ENCODE measurements around the gene NETO2.
A peak's percentile ranks its signal among the peaks of the same experiment; 100 is the strongest.
"Not testable (repeated sequence)": the region's sequence is repeated elsewhere in the genome, so short reads cannot be mapped to it uniquely, and the experiment has no call there.

Gene NETO2

GRCh38 chr16:47132308-47132707, 11.4 kb downstream of the NETO2 start:
- no peak for DNase-seq

GRCh38 chr16:47129755-47130435, 13.8 kb downstream of the NETO2 start:
- no peak for DNase-seq

GRCh38 chr16:47127541-47127940, 16.2 kb downstream of the NETO2 start:
- no peak for DNase-seq

- DNase-seq: no peak
Measured at GRCh38 chr16:47125757-47126156, 18.0 kb downstream of the NETO2 start.

- DNase-seq: no peak
Measured at GRCh38 chr16:47113130-47113529, 30.6 kb downstream of the NETO2 start.

GRCh38 chr16:47110939-47111338, 32.8 kb downstream of the NETO2 start:
- DNase-seq: peak; percentile 26

- DNase-seq: no peak
Measured at GRCh38 chr16:47109361-47109760, 34.4 kb downstream of the NETO2 start.

- DNase-seq: not testable (repeated sequence)
Measured at GRCh38 chr16:47102921-47103320, 40.8 kb downstream of the NETO2 start.

GRCh38 chr16:47097154-47097553, 46.6 kb downstream of the NETO2 start:
- not testable (repeated sequence) for DNase-seq

- DNase-seq: no peak
Measured at GRCh38 chr16:47096297-47096696, 47.4 kb downstream of the NETO2 start.

GRCh38 chr16:47084198-47084597, 59.5 kb downstream of the NETO2 start:
- DNase-seq: no peak

GRCh38 chr16:47082099-47082865, 61.5 kb downstream of the NETO2 start:
- no peak for DNase-seq

- no peak for DNase-seq
Measured at GRCh38 chr16:47081115-47081514, 62.6 kb downstream of the NETO2 start.

- no peak for DNase-seq
Measured at GRCh38 chr16:47079860-47080259, 63.9 kb downstream of the NETO2 start.

GRCh38 chr16:47073223-47074155, 70.3 kb downstream of the NETO2 start:
- DNase-seq: no peak

- DNase-seq: no peak
Measured at GRCh38 chr16:47072158-47072557, 71.6 kb downstream of the NETO2 start.

GRCh38 chr16:47069841-47070584, 73.7 kb downstream of the NETO2 start:
- no peak for DNase-seq

GRCh38 chr16:47069313-47069712, 74.4 kb downstream of the NETO2 start:
- no peak for DNase-seq

GRCh38 chr16:47067203-47067602, 76.5 kb downstream of the NETO2 start:
- DNase-seq: no peak

GRCh38 chr16:47065766-47066688, 77.7 kb downstream of the NETO2 start:
- DNase-seq: no peak

- DNase-seq: peak; percentile 12
Measured at GRCh38 chr16:47064775-47065174, 79.0 kb downstream of the NETO2 start.

All from DMS53 (cell line).